H1 (cell line): ENCODE measurements around the gene CHRD. TPM values are rescaled to one million over a fixed set of nuclear protein-coding genes. Genes with fewer than 3 reads are reported as not detected.

ENCODE experiments used
- ATF3 ChIP-seq: IDR thresholded peaks from 2 replicates; pipeline ENCODE4 v1.6.1; 2011; ENCODE audit warnings: low read depth, mild to moderate bottlenecking, low read length; ENCODE audit not compliant: insufficient read depth
- GABPA ChIP-seq: IDR thresholded peaks from 2 replicates; pipeline ENCODE4 v1.6.1; 2011; ENCODE audit warnings: mild to moderate bottlenecking, low read length, moderate library complexity, borderline replicate concordance; ENCODE audit not compliant: insufficient read depth
- HDAC6 ChIP-seq: IDR thresholded peaks from one replicate; pipeline ENCODE4 v1.7.1; 2012; ENCODE audit warnings: low read depth, mild to moderate bottlenecking, inconsistent platforms, low read length, moderate library complexity
- KDM4A ChIP-seq: IDR thresholded peaks from one replicate; pipeline ENCODE4 v1.7.1; 2012; ENCODE audit warnings: low read depth, mild to moderate bottlenecking, moderate library complexity, low read length, inconsistent platforms; ENCODE audit not compliant: severe bottlenecking
- KDM5A ChIP-seq: fragments of 200-600 bp; IDR thresholded peaks from 2 replicates; pipeline ENCODE4 v1.7.1; 2012; ENCODE audit warnings: mild to moderate bottlenecking, low read length, inconsistent platforms, mixed read lengths
- MAFK ChIP-seq: IDR thresholded peaks from 2 replicates; pipeline ENCODE4 v1.6.1; 2012; ENCODE audit warnings: low read depth, mild to moderate bottlenecking, improper control_type of control experiment, low read length
- RNF2 ChIP-seq: fragments of 200-900, 300-1000 bp; sonication (generic); IDR thresholded peaks from 2 replicates; pipeline ENCODE4 v1.7.1; 2016; ENCODE audit warnings: borderline replicate concordance, low read depth, mild to moderate bottlenecking, antibody characterized with exemption, low read length; ENCODE audit not compliant: poor library complexity, severe bottlenecking; ENCODE audit errors: missing control alignments
- polyA plus RNA-seq, 7 experiments: library from polyadenylated mRNA; depleted of rRNA in 3 of 7; stranded (reverse) in 5 of 7; unstranded in 2 of 7; fragments of >200 nt in 5 of 7; fragments of 200-250 nt in 2 of 7; gene quantifications; 1 replicate in 5 of 7; 2 replicates in 1 of 7; 4 replicates in 1 of 7; pipeline versions ENCODE4 v1.2.1 to v1.2.3, GENCODE V29; 2011 to 2013; ENCODE audit warnings: missing spikeins in 2 of 7, mixed read lengths in 2 of 7
- total RNA-seq: library from RNA; stranded (reverse); fragmentation: NEBNext Ultra II Directional; extraction: Animal tissue kit (Norgen Biotek cat#: 25700); gene quantifications from 2 replicates; pipeline ENCODE4 v1.2.1, GENCODE V29; 2021
- TF ChIP-seq, protein P1 (sequence below): fragments of 300-600 bp; sonication (generic); IDR thresholded peaks from 2 replicates; pipeline ENCODE4 v1.7.1; 2012; ENCODE audit warnings: low read length, moderate library complexity, mild to moderate bottlenecking, inconsistent platforms; ENCODE audit not compliant: insufficient replicate concordance

The CHRD gene
- total and polyA plus RNA-seq, 2 of the 8 experiments (the other 6 are each of a cell fraction or from before 2014, with no cell fraction given): 0.62 to 0.86 TPM

GRCh38 chr3:184362668-184363546 lies 16.9 kb upstream of the CHRD start (continued):
- TF ChIP-seq, protein P1, sequence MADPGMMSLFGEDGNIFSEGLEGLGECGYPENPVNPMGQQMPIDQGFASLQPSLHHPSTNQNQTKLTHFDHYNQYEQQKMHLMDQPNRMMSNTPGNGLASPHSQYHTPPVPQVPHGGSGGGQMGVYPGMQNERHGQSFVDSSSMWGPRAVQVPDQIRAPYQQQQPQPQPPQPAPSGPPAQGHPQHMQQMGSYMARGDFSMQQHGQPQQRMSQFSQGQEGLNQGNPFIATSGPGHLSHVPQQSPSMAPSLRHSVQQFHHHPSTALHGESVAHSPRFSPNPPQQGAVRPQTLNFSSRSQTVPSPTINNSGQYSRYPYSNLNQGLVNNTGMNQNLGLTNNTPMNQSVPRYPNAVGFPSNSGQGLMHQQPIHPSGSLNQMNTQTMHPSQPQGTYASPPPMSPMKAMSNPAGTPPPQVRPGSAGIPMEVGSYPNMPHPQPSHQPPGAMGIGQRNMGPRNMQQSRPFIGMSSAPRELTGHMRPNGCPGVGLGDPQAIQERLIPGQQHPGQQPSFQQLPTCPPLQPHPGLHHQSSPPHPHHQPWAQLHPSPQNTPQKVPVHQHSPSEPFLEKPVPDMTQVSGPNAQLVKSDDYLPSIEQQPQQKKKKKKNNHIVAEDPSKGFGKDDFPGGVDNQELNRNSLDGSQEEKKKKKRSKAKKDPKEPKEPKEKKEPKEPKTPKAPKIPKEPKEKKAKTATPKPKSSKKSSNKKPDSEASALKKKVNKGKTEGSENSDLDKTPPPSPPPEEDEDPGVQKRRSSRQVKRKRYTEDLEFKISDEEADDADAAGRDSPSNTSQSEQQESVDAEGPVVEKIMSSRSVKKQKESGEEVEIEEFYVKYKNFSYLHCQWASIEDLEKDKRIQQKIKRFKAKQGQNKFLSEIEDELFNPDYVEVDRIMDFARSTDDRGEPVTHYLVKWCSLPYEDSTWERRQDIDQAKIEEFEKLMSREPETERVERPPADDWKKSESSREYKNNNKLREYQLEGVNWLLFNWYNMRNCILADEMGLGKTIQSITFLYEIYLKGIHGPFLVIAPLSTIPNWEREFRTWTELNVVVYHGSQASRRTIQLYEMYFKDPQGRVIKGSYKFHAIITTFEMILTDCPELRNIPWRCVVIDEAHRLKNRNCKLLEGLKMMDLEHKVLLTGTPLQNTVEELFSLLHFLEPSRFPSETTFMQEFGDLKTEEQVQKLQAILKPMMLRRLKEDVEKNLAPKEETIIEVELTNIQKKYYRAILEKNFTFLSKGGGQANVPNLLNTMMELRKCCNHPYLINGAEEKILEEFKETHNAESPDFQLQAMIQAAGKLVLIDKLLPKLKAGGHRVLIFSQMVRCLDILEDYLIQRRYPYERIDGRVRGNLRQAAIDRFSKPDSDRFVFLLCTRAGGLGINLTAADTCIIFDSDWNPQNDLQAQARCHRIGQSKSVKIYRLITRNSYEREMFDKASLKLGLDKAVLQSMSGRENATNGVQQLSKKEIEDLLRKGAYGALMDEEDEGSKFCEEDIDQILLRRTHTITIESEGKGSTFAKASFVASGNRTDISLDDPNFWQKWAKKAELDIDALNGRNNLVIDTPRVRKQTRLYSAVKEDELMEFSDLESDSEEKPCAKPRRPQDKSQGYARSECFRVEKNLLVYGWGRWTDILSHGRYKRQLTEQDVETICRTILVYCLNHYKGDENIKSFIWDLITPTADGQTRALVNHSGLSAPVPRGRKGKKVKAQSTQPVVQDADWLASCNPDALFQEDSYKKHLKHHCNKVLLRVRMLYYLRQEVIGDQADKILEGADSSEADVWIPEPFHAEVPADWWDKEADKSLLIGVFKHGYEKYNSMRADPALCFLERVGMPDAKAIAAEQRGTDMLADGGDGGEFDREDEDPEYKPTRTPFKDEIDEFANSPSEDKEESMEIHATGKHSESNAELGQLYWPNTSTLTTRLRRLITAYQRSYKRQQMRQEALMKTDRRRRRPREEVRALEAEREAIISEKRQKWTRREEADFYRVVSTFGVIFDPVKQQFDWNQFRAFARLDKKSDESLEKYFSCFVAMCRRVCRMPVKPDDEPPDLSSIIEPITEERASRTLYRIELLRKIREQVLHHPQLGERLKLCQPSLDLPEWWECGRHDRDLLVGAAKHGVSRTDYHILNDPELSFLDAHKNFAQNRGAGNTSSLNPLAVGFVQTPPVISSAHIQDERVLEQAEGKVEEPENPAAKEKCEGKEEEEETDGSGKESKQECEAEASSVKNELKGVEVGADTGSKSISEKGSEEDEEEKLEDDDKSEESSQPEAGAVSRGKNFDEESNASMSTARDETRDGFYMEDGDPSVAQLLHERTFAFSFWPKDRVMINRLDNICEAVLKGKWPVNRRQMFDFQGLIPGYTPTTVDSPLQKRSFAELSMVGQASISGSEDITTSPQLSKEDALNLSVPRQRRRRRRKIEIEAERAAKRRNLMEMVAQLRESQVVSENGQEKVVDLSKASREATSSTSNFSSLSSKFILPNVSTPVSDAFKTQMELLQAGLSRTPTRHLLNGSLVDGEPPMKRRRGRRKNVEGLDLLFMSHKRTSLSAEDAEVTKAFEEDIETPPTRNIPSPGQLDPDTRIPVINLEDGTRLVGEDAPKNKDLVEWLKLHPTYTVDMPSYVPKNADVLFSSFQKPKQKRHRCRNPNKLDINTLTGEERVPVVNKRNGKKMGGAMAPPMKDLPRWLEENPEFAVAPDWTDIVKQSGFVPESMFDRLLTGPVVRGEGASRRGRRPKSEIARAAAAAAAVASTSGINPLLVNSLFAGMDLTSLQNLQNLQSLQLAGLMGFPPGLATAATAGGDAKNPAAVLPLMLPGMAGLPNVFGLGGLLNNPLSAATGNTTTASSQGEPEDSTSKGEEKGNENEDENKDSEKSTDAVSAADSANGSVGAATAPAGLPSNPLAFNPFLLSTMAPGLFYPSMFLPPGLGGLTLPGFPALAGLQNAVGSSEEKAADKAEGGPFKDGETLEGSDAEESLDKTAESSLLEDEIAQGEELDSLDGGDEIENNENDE: no peak
- no peak for TF ChIP-seq RNF2
- TF ChIP-seq ATF3: no peak
- TF ChIP-seq KDM5A: no peak
- TF ChIP-seq GABPA: peak; percentile 79; the same call in 1 of the 2 replicates
- TF ChIP-seq HDAC6: no peak
- no peak for TF ChIP-seq MAFK
- peak; percentile 74 for TF ChIP-seq KDM4A
